ENCODE data around the gene TNK1.

TNK1 gene

DNA sequence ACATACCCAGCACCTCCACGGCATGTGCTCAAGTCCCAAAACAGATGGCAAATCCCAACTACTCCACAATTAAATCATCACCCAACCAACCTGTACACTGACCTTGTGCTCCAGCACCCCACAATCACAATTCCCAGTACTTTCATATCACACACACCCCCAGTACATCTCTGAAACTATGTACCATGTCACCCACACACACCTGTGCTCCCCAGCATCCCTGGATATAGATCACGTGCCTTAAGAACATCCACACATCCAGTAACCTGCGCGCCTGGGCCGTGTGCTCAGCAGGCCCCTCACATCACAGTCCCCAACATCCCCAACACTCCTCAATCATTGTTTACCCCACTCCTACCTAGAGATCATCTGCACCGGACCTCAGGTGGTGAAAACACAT is 28.8 kb downstream of the TNK1 start:
- ATAC-seq (no peak), DNase-seq (no peak)
- Mint-ChIP-seq H3K4me1 (peaks cover 25% of the 10 kb centered on the region), H3K4me3 (no peak overlapping the region), H3K27me3 (peaks cover 10% of the 10 kb centered on the region), H3K27ac (no peak overlapping the region), H3K9me3 (no peaks in the 10 kb centered on the region)

DNA sequence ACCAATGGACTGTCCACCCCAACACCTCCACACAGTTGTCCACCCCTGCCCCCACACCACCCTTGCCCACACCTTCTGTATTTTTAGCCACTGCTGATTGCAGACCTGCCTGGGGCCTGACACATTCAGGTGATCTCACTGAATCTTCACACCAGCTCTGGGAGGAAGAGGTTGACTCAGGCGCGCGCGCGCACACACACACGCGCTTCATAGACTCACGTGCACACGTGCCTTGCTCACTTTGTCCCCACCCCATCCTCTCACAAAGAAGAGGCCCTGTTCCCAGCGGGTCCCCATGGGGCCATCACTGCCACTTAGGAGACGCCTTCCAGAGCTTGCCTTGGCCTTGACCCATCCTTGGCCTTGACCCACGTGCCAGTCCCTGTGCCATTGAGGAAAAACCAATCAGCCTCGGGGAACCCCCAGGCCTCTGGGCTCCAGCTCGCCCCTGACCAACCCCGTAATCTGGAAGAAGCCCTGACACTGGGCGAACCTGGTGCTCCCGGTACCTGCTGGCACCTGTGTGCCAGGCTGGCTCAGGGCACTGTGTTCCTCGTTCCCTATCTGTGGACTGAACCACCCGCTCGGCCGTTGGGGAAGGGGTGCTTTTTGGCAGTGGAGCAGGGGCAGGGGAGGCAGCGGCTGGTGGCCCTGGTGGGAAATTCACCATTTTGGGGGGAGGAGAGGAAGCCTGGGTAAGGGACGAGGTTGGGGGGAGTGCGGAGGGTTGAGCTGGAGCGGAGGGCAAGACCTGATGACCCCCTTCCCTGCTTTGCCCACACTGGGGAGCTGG is 29.9 kb downstream of the TNK1 start:
- H3K4me3 Mint-ChIP-seq = no peak overlapping the region
- no peaks in the 10 kb centered on the region for H3K9me3 Mint-ChIP-seq
- peaks cover 6% of the 10 kb centered on the region for H3K27me3 Mint-ChIP-seq
- no peak overlapping the region for H3K27ac Mint-ChIP-seq
- ATAC-seq (no peak), DNase-seq (no peak)
- H3K4me1 Mint-ChIP-seq = peaks cover 16% of the 10 kb centered on the region

- DNase-seq (no peak), ATAC-seq (no peak)
- Mint-ChIP-seq H3K27me3 (no peaks in the 10 kb centered on the region), H3K4me3 (no peak overlapping the region), H3K9me3 (no peaks in the 10 kb centered on the region), H3K27ac (no peak overlapping the region), H3K4me1 (peaks cover 11% of the 10 kb centered on the region)
These were observed 30.5 kb downstream of the TNK1 start for GRCh38 chr17:7411427-7411750.

DNA sequence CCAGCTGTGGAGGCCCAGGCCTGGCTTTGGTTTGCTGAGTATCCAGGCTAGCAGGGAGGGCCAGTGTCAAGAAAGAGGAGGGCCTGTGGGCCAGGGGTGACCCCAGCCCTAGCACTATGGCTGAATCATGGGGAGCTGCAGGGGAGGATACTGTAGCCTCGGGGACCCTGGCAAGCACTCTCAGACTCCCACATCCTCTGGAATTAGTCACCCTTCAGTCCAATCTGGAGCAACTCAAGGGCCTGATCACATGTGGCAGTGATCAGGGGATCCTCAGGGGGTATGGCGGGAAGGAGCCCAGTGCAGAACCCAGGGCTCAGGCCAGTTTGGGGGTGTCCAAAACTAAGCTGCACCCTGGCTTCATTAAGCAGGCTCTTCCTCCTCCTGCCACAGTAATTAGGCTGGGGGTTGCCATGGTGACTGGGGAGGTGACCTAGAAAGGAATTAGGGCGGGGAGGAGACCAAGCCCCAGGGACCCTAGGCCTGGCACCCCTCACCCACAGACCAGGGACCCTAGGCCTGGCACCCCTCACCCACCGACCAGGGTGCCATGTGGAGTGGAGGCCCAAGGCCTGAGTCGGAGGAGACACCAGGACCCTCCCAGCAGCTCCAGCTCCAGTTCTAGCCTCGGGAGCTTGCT is 32.6 kb downstream of the TNK1 start:
- ATAC-seq = no peak
- no peaks in the 10 kb centered on the region for H3K9me3 Mint-ChIP-seq
- no peak for DNase-seq
- H3K4me3 Mint-ChIP-seq = no peak overlapping the region
- H3K27me3 Mint-ChIP-seq = no peaks in the 10 kb centered on the region
- H3K4me1 Mint-ChIP-seq = peaks cover 5% of the 10 kb centered on the region
- no peak overlapping the region for H3K27ac Mint-ChIP-seq

DNA sequence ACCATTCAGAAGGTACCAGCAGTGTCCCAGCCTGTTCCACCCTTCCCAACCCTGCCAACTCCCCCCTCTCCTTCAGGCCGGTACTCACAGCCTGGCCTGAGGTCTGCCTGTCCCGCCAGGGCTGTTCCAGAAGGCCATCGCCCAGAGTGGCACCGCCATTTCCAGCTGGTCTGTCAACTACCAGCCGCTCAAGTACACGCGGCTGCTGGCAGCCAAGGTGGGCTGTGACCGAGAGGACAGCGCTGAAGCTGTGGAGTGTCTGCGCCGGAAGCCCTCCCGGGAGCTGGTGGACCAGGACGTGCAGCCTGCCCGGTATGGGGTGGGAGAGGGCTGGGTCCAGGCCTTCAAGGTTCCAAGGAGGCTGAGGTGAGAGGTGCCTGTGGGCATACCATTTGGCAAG is 33.9 kb downstream of the TNK1 start:
- DNase-seq (no peak), ATAC-seq (no peak)
- Mint-ChIP-seq H3K4me1 (no peaks in the 10 kb centered on the region), H3K4me3 (no peak overlapping the region), H3K27me3 (no peaks in the 10 kb centered on the region), H3K27ac (no peak overlapping the region), H3K9me3 (no peaks in the 10 kb centered on the region)

- Mint-ChIP-seq H3K27ac (no peak overlapping the region), H3K27me3 (no peaks in the 10 kb centered on the region), H3K4me1 (no peaks in the 10 kb centered on the region), H3K4me3 (no peak overlapping the region), H3K9me3 (no peaks in the 10 kb centered on the region)
- ATAC-seq (no peak), DNase-seq (no peak)
These were observed 34.9 kb downstream of the TNK1 start for GRCh38 chr17:7415784-7416183.

GRCh38 chr17:7416323-7416722 is 35.4 kb downstream of the TNK1 start:
- no peak overlapping the region for H3K4me3 Mint-ChIP-seq

DNA sequence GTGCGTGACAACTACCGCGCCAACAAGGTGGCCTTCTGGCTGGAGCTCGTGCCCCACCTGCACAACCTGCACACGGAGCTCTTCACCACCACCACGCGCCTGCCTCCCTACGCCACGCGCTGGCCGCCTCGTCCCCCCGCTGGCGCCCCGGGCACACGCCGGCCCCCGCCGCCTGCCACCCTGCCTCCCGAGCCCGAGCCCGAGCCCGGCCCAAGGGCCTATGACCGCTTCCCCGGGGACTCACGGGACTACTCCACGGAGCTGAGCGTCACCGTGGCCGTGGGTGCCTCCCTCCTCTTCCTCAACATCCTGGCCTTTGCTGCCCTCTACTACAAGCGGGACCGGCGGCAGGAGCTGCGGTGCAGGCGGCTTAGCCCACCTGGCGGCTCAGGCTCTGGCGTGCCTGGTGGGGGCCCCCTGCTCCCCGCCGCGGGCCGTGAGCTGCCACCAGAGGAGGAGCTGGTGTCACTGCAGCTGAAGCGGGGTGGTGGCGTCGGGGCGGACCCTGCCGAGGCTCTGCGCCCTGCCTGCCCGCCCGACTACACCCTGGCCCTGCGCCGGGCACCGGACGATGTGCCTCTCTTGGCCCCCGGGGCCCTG is 36.3 kb downstream of the TNK1 start:
- Mint-ChIP-seq H3K27me3 (no peaks in the 10 kb centered on the region), H3K9me3 (no peaks in the 10 kb centered on the region), H3K4me1 (no peaks in the 10 kb centered on the region), H3K4me3 (no peak overlapping the region), H3K27ac (no peak overlapping the region)
- ATAC-seq (peak; percentile 63), DNase-seq (no peak)

More at GRCh38 chr17:7416323-7416722, 35.4 kb downstream of the TNK1 start:
- Mint-ChIP-seq H3K9me3 (no peaks in the 10 kb centered on the region), H3K4me1 (no peaks in the 10 kb centered on the region), H3K27me3 (no peaks in the 10 kb centered on the region), H3K27ac (no peak overlapping the region)
- DNase-seq (no peak), ATAC-seq (no peak)

DNA sequence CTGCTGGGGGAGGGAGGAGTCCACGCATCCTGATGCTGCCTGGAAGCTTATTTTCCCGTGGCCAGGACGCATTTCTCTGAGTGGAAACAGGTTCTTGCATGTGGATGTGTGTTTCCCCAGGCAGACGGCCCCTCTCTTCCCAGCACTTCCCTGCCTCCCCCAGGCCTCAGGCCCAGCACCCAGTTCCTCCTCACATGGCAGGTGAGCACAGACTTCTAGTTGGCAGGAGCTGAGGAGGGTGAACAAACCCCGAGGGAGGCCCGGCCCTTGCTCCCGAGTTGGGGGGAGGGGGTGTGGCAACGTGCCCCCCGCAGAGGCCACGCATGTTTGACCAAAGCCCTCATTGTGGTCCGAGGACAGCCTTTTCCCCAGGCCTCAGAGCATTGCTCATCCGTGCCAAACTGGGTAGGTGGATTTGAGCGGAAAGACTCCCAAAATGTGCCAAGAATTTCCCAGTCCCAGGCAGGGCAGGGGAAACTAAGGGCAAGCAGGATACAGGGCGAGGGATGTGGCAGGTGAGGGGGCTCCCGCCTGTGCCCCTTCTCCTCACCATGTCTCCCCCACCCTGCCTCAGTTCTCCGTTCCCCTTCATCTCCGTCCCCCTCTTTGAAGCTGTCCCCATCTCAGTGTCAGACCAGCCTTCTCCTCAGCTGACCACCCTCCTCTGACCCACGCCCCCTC is 37.7 kb downstream of the TNK1 start:
- H3K4me3 Mint-ChIP-seq = no peak overlapping the region
- no peaks in the 10 kb centered on the region for H3K27me3 Mint-ChIP-seq
- no peak for DNase-seq
- no peaks in the 10 kb centered on the region for H3K9me3 Mint-ChIP-seq
- no peak for ATAC-seq
- H3K4me1 Mint-ChIP-seq = no peaks in the 10 kb centered on the region
- H3K27ac Mint-ChIP-seq = no peak overlapping the region

GRCh38 chr17:7419819-7420610 is 39.1 kb downstream of the TNK1 start, which contains the start of gene SPEM1:
Gene SPEM1, plus strand, starts transcription at chr17:7420324. Its CDS starts 61 bp downstream, at chr17:7420385.
- H3K27ac Mint-ChIP-seq = peak within 1 kb of the TSS in 1 of 2 donors; percentile 81
- H3K4me1 Mint-ChIP-seq = no peaks in the 10 kb centered on the region
- no peak within 1 kb of the TSS for H3K4me3 Mint-ChIP-seq
- ATAC-seq (no peak), DNase-seq (no peak)
- no peaks in the 10 kb centered on the region for H3K27me3 Mint-ChIP-seq
- H3K9me3 Mint-ChIP-seq = no peaks in the 10 kb centered on the region

- Mint-ChIP-seq H3K9me3 (no peaks in the 10 kb centered on the region), H3K27ac (no peak overlapping the region), H3K4me3 (no peak overlapping the region), H3K27me3 (no peaks in the 10 kb centered on the region), H3K4me1 (no peaks in the 10 kb centered on the region)
- no peak for DNase-seq
- no peak for ATAC-seq
These were observed 40.3 kb downstream of the TNK1 start for GRCh38 chr17:7421186-7421585.

DNA sequence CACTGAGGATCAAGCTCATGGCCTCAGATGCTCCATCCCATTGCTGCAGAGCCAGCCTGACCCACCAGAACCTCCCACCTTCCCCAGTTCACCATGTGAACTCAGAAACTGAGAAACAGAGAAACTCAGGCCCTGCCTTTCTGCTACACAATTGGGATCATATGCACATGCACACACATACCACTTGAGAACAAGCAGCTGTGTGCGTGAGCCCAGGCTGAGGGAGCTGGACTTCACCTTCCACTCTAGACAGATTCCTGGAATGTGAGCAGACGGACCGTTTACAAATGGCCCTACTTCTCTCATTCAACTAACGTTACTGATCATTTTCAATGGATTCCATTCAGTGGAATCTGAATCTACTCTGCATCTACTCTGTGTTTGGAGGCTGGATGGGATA is 42.8 kb downstream of the TNK1 start:
- Mint-ChIP-seq H3K4me1 (no peaks in the 10 kb centered on the region), H3K27ac (no peak overlapping the region)

DNA sequence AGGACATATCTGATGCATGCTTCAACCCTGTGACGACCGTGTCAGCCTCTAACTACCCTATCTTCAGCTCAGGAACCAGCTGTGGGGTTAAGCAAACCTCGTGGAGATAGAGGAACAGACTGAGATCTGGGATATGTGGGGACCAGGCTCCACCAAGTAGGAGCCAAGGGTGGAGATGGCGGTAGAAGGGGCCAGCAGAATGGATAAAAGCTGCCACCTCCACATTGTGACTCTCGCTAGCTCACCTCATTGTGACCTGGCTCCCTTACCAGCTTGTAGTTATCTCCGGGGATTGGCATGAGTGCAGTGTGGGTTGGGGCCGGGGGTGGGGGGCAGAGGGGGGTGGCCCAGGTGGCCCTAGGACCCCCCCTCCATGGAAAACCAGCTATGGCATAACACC is 44.4 kb downstream of the TNK1 start, which contains the start of gene SPEM2:
SPEM2 (plus strand) TSS at position 301 of the 400 bp plus-strand sequence; CDS start at position 374, 73 bp downstream.
- H3K27ac Mint-ChIP-seq = no peak within 1 kb of the TSS
- no peaks in the 10 kb centered on the region for H3K4me1 Mint-ChIP-seq
- H3K4me3 Mint-ChIP-seq = no peak within 1 kb of the TSS
- no peaks in the 10 kb centered on the region for H3K9me3 Mint-ChIP-seq
- DNase-seq (no peak), ATAC-seq (no peak)
- H3K27me3 Mint-ChIP-seq = no peaks in the 10 kb centered on the region

More for the DNA sequence above, 42.8 kb downstream of the TNK1 start:
- Mint-ChIP-seq H3K4me3 (no peak overlapping the region), H3K9me3 (no peaks in the 10 kb centered on the region), H3K27me3 (no peaks in the 10 kb centered on the region)
- ATAC-seq = no peak
- no peak for DNase-seq

DNA sequence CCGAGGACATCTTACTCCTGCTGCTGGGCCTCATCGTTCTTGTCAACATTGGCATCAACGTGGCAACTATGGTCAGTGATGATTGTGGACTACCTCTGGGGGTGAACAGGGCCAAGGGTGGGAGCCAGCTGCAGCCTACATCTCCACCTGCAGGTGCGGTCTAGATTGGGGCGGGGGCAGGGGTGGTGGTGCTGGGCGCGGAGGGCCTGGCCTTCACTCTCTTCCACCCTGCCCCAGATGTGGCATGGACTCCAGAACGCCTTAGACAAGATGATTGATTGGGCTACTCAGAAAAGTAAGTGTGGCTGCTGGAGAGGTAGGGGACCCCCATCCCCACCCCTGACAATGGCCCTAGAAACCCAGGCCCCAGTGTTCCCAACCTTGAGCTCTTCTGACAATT is 44.9 kb downstream of the TNK1 start:
- Mint-ChIP-seq H3K27ac (no peak overlapping the region), H3K27me3 (no peaks in the 10 kb centered on the region), H3K4me3 (no peak overlapping the region), H3K9me3 (no peaks in the 10 kb centered on the region), H3K4me1 (no peaks in the 10 kb centered on the region)
- ATAC-seq = no peak
- DNase-seq = no peak

GRCh38 chr17:7426203-7426863 is 45.4 kb downstream of the TNK1 start:
- no peaks in the 10 kb centered on the region for H3K9me3 Mint-ChIP-seq
- H3K27me3 Mint-ChIP-seq = no peaks in the 10 kb centered on the region
- H3K27ac Mint-ChIP-seq = no peak overlapping the region
- DNase-seq = no peak
- peak; percentile 19 for ATAC-seq
- no peak overlapping the region for H3K4me3 Mint-ChIP-seq
- H3K4me1 Mint-ChIP-seq = no peaks in the 10 kb centered on the region
